MCF 10A (cell line): Measurements from ENCODE around the gene IL11. TPM values are rescaled to one million over a fixed set of nuclear protein-coding genes. Genes with fewer than 3 reads are reported as not detected.
A peak's percentile ranks its signal among the peaks of the same experiment; 100 is the strongest.

Experiments used
- BruUV-seq: library from RNA; stranded (reverse); fragments of 400-500 nt; replicated peaks from 2 replicates; lab custom pipeline; 2021; lab: Mats Ljungman, UMichigan
- CTCF ChIA-PET: fragments of 300-600 bp; sonication (Branson Sonifier 250); formaldehyde crosslinking; extraction: SDS; loops from one replicate; lab custom pipeline; 2021; ENCODE audit warnings: antibody characterized with exemption, inconsistent platforms; lab: Yijun Ruan, JAX
- POLR2A ChIA-PET: fragments of 300-600, 350-650 bp; sonication (Branson Sonifier 250); formaldehyde crosslinking; extraction: SDS; loops from one replicate; lab custom pipeline; 2020; ENCODE audit warnings: antibody characterized with exemption, inconsistent platforms; lab: Yijun Ruan, JAX
- DNase-seq: peaks from one replicate; pipeline ENCODE4 v3.0.0-alpha.2; 2018; ENCODE audit not compliant: unreplicated experiment
- H3K27ac Mint-ChIP-seq: one replicate; pipeline ENCODE4 v1.8.0; 2022; ENCODE audit warnings: mild to moderate bottlenecking, low read depth, mixed read lengths; ENCODE audit not compliant: unreplicated experiment
- H3K27me3 Mint-ChIP-seq: one replicate; pipeline ENCODE4 v1.8.0; 2022; ENCODE audit warnings: mixed read lengths; ENCODE audit not compliant: insufficient read depth, unreplicated experiment
- H3K36me3 Mint-ChIP-seq: one replicate; pipeline ENCODE4 v1.8.0; 2022; ENCODE audit warnings: mild to moderate bottlenecking, moderate library complexity, mixed read lengths; ENCODE audit not compliant: insufficient read depth, unreplicated experiment
- H3K4me1 Mint-ChIP-seq: one replicate; pipeline ENCODE4 v1.8.0; 2022; ENCODE audit warnings: mixed read lengths; ENCODE audit not compliant: insufficient read depth, unreplicated experiment
- H3K4me3 Mint-ChIP-seq: one replicate; pipeline ENCODE4 v1.8.0; 2022; ENCODE audit warnings: mild to moderate bottlenecking, moderate library complexity, mixed read lengths; ENCODE audit not compliant: unreplicated experiment
- H3K9me3 Mint-ChIP-seq: one replicate; pipeline ENCODE4 v1.8.0; 2022; ENCODE audit warnings: mixed read lengths; ENCODE audit not compliant: unreplicated experiment
- intact Hi-C: fragments of 100-400 bp; cut with micrococcal nuclease; formaldehyde crosslinking; loops from 2 replicates; pipeline ENCODE4 v1.14.1; 2022
- total RNA-seq: library from RNA; stranded (reverse); gene quantifications from 2 replicates; pipeline ENCODE4 v1.2.3, GENCODE V29; 2022
- TF ChIP-seq, protein P1 (sequence below): fragments of 200-600 bp; IDR thresholded peaks from one replicate; pipeline ENCODE4 v1.8.0; 2022; ENCODE audit warnings: antibody characterized with exemption, mild to moderate bottlenecking; ENCODE audit not compliant: unreplicated experiment

The IL11 gene
- total RNA-seq, 1 experiment from 2014 or later: 4.2 TPM

DNA sequence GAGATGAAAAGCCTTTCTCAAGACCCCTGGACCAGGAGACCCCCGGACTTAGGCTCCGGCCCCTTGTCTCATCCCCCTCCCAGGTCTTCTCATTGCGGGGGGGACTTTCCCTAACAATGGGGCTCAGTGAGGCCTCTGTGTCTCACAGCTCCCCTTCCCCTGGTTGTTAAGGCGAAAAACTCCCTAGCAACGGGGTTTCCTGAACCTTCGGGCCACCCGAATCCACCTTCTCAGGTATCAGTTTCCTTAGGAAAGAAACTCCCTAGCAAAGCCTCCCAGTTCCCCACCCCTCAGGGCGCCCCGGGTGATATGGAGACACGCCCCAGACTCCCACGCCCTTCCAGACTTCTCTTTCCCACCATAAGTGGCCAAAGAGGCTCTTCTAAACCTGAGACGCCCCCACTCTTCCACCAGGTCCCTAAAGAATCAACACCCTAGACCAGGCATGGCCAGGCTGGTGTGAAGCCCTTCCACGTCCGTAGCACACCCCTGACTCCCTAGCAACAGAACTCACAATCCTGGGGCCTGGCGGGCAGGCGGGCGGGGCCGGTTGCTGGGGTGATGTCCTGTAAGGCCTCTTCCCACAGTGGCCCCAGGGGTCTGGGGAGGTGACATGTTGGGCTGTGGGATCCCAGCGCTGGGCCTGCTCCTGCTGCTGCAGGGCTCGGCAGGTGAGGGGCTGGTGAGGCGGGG lies 6.1 kb upstream of the IL11 start, which contains the start of gene TMEM190:
Gene TMEM190, plus strand, starts transcription at position 586 of the 693 bp plus-strand sequence. Its CDS starts 28 bp downstream, at position 614.
- TF ChIP-seq, protein P1, sequence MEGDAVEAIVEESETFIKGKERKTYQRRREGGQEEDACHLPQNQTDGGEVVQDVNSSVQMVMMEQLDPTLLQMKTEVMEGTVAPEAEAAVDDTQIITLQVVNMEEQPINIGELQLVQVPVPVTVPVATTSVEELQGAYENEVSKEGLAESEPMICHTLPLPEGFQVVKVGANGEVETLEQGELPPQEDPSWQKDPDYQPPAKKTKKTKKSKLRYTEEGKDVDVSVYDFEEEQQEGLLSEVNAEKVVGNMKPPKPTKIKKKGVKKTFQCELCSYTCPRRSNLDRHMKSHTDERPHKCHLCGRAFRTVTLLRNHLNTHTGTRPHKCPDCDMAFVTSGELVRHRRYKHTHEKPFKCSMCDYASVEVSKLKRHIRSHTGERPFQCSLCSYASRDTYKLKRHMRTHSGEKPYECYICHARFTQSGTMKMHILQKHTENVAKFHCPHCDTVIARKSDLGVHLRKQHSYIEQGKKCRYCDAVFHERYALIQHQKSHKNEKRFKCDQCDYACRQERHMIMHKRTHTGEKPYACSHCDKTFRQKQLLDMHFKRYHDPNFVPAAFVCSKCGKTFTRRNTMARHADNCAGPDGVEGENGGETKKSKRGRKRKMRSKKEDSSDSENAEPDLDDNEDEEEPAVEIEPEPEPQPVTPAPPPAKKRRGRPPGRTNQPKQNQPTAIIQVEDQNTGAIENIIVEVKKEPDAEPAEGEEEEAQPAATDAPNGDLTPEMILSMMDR: no peak
- peak; percentile 25 for DNase-seq
- intact Hi-C loops: no loop called here
- ChIA-PET CTCF (no interaction called here), POLR2A (interaction anchor here (0.7 to 1.7 kb wide), 3 partner anchors 8 to 35 kb away, joined by 3 to 6 read pairs (median 4); partner anchors contain the start of gene TMEM238)
- Mint-ChIP-seq H3K4me3 (no peak within 1 kb of the TSS), H3K27me3 (peaks cover 13% of the 10 kb centered on the region), H3K4me1 (peaks cover 17% of the 10 kb centered on the region), H3K27ac (peak within 1 kb of the TSS; percentile 57), H3K36me3 (peaks cover 2% of the 10 kb centered on the region), H3K9me3 (no peaks in the 10 kb centered on the region)
- no TSS peak for BruUV-seq

DNA sequence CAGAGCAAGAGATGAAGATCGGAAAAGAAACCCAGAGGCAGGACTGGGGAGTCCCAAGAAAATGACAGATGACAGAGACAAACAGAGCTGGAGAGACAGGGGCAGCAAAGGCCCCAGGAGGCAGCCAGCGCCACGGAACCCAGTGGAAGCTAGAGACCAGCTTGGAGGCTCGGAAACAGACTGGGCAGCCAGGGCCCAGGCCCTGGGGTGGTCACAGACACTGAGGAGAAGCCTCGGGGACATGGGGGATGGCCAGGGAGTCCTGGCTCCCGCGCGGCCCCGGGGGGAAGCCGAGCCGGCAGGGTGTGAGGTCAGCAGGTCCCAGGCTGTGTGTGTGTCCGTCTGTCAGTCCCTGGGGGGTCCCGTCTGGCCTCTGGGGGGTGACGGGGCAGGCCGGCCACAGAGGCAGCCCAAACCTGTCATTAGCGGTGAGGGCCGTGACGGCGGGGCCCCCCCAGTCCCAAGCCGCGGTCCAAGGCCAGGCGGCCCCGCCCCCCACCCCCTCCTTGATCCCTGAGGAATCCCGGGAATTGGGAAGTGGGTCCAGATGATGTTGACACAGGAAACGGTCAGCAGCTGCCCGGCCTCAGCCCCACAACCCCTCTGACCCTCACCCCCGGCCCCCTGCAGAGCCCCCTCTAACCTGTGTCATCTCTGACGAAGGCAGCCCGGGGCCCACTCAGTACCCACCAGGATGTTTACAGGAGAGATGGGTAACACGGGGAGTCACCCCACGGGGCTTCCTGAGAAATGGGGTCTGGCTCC lies 3.9 kb upstream of the IL11 start:
- no TSS peak for BruUV-seq
- no peak overlapping the region for H3K4me3 Mint-ChIP-seq

DNA sequence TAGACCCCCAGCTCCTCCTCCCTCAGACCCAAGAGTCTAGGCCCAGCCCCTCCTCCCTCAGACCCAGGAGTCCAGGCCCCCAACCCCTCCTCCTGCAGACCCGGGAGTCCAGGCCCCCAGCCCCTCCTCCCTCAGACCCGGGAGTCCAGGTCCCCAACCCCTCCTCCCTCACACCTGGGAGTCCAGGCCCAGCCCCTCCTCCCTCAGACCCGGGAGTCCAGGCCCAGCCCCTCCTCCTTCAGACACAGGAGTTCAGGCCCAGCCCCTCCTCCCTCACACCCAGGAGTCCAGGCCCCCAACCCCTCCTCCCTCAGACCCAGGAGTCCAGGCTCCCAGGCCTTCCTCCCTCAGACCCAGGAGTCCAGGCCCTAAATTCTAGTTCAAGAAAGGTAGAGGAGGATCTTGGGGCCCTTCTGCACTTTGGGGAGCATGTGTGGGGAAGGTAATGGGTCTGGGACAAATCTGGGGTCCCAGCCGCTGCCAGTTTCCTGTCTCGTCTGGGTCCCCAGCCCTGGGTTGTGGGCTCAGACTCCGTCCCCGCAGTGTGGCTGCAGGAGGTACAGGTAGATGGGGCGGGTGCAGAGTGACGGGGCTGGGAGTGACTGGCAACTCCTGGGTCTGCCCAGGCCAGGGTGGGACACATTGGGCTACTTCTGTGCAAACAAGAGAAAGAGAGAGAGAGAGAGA lies 3.2 kb upstream of the IL11 start:
- peaks cover 27% of the 10 kb centered on the region for H3K4me1 Mint-ChIP-seq
- H3K27ac Mint-ChIP-seq: peak overlapping the region; percentile 11
- H3K27me3 Mint-ChIP-seq: peaks cover 28% of the 10 kb centered on the region
- no peaks in the 10 kb centered on the region for H3K9me3 Mint-ChIP-seq
- no peak for DNase-seq
- CTCF ChIA-PET: interaction anchor here (1.8 kb wide), 1 partner anchor 72 kb away, joined by 5 read pairs; no protein-coding TSS in a partner anchor
- no peak overlapping the region for H3K4me3 Mint-ChIP-seq
- POLR2A ChIA-PET: interaction anchor here (0.7 to 0.9 kb wide), 4 partner anchors 10 to 72 kb away, joined by 3 to 4 read pairs (median 3); partner anchors contain the start of gene TMEM238
- BruUV-seq: no TSS peak
- H3K36me3 Mint-ChIP-seq: peaks cover 10% of the 10 kb centered on the region
- TF ChIP-seq, protein P1: no peak
- intact Hi-C loops: no loop called here

More for the DNA sequence above, 3.9 kb upstream of the IL11 start:
- Mint-ChIP-seq H3K9me3 (no peaks in the 10 kb centered on the region), H3K27me3 (peaks cover 28% of the 10 kb centered on the region), H3K27ac (peak overlapping the region; percentile 11), H3K4me1 (peaks cover 27% of the 10 kb centered on the region), H3K36me3 (peaks cover 10% of the 10 kb centered on the region)
- DNase-seq: no peak
- ChIA-PET POLR2A (interaction anchor here (0.7 kb wide), 1 partner anchor 10 kb away, joined by 3 read pairs; the partner anchor contains the start of gene TMEM238), CTCF (no interaction called here)
- intact Hi-C loops: no loop called here
- TF ChIP-seq, protein P1: no peak
